HEK293T (cell line): ENCODE data around the gene CNOT1.

Experiments used
- ARNT ChIP-seq: fragments of 450-650 bp; IDR thresholded peaks from 2 replicates; pipeline ENCODE4 v1.6.1; 2017; ENCODE audit warnings: mild to moderate bottlenecking
- BHLHE40 ChIP-seq: fragments of 450-650 bp; IDR thresholded peaks from 2 replicates; pipeline ENCODE4 v1.6.1; 2016; ENCODE audit warnings: mild to moderate bottlenecking, moderate library complexity, borderline replicate concordance
- CTBP1 ChIP-seq: fragments of 450-650 bp; IDR thresholded peaks from 2 replicates; pipeline ENCODE4 v1.6.1; 2016; ENCODE audit warnings: borderline replicate concordance
- FOXM1 ChIP-seq: fragments of 450-650 bp; IDR thresholded peaks from 2 replicates; pipeline ENCODE4 v1.6.1; 2017; ENCODE audit warnings: mild to moderate bottlenecking, borderline replicate concordance
- HDGF ChIP-seq: fragments of 450-650 bp; IDR thresholded peaks from 2 replicates; pipeline ENCODE4 v1.6.1; 2017; ENCODE audit warnings: antibody characterized with exemption, borderline replicate concordance
- LEF1 ChIP-seq: fragments of 450-650 bp; IDR thresholded peaks from 2 replicates; pipeline ENCODE4 v1.6.1; 2017; ENCODE audit warnings: mild to moderate bottlenecking, borderline replicate concordance
- TF ChIP-seq, protein P1 (sequence below): fragments of 450-650 bp; IDR thresholded peaks from 2 replicates; pipeline ENCODE4 v1.6.1; 2016

DNA sequence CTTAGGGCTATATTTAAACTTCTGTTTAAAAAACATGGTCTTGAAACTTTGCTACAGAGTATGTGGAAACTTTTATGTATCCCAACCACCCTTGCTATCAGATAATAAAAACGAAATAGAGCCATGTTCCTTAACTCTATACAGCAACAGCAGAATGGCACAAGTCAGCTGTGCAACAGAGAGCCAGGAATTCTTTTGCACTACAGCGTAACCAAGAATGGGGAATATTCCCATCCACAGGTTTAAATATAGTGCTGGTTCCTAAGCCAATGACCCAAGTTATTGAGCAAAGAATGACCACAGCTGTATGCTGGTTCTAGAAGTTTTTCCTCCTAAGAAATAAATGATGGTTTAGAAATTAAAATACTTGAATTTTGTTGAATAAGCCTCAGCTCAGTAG is 81.2 kb downstream of the CNOT1 start:
- TF ChIP-seq BHLHE40 (no peak), ARNT (no peak), FOXM1 (no peak), HDGF (no peak), CTBP1 (no peak), LEF1 (no peak)
- TF ChIP-seq, protein P1, sequence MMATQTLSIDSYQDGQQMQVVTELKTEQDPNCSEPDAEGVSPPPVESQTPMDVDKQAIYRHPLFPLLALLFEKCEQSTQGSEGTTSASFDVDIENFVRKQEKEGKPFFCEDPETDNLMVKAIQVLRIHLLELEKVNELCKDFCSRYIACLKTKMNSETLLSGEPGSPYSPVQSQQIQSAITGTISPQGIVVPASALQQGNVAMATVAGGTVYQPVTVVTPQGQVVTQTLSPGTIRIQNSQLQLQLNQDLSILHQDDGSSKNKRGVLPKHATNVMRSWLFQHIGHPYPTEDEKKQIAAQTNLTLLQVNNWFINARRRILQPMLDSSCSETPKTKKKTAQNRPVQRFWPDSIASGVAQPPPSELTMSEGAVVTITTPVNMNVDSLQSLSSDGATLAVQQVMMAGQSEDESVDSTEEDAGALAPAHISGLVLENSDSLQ = no peak
